ENCODE measurements around the gene ZBTB11.
A peak's percentile ranks its signal among the peaks of the same experiment; 100 is the strongest.

GRCh38 chr3:101635954-101636798, 40.8 kb downstream of the ZBTB11 start:
- no peak for TF ChIP-seq POLR2A (IDR thresholded peaks at IDR 0.05)
- TF ChIP-seq CTCF (IDR thresholded peaks at IDR 0.05 in 8 of 11, conservative IDR thresholded peaks at IDR 0.05 in 3 of 11) = peak; percentile 5 to 73 (median 62)
